RWPE2 (cell line): ENCODE measurements around the gene GAS2L1.

Experiments used
- ATAC-seq: fragments of 200-7000 bp; cut with Tn5 transposase; 3 replicates; pipeline ENCODE4 v1.9.1; 2021; ENCODE audit warnings: low read depth
- DNase-seq: peaks from one replicate; pipeline ENCODE4 v3.0.0-alpha.2; 2020; ENCODE audit warnings: low spot score
- H3K27ac ChIP-seq: fragments of 450-650 bp; 2 replicates; pipeline ENCODE4 v1.5.1; 2017; ENCODE audit warnings: mild to moderate bottlenecking; ENCODE audit not compliant: poor library complexity, severe bottlenecking
- H3K27me3 ChIP-seq: fragments of 250-450 bp; sonication (Bioruptor Pico); 2 replicates; pipeline ENCODE4 v1.5.1; 2021; ENCODE audit warnings: mild to moderate bottlenecking, moderate library complexity; ENCODE audit not compliant: insufficient read depth, poor library complexity, severe bottlenecking
- H3K36me3 ChIP-seq: fragments of 250-450 bp; sonication (Bioruptor Pico); 2 replicates; pipeline ENCODE4 v1.5.1; 2020; ENCODE audit warnings: low read depth, mild to moderate bottlenecking, moderate library complexity
- H3K4me1 ChIP-seq: fragments of 250-450 bp; sonication (Bioruptor Pico); 2 replicates; pipeline ENCODE4 v1.5.1; 2021; ENCODE audit warnings: mild to moderate bottlenecking, moderate library complexity; ENCODE audit not compliant: insufficient read depth, poor library complexity, severe bottlenecking
- H3K4me3 ChIP-seq: fragments of 250-450 bp; sonication (Bioruptor Pico); 2 replicates; pipeline ENCODE4 v1.5.1; 2021; ENCODE audit warnings: mild to moderate bottlenecking, moderate library complexity; ENCODE audit not compliant: severe bottlenecking
- H3K9me3 ChIP-seq: fragments of 250-450 bp; sonication (Bioruptor Pico); 2 replicates; pipeline ENCODE4 v1.5.1; 2021; ENCODE audit warnings: mild to moderate bottlenecking, moderate library complexity; ENCODE audit not compliant: severe bottlenecking
- TF ChIP-seq, protein P1 (sequence below): fragments of 450-650 bp; IDR thresholded peaks from one replicate; pipeline ENCODE4 v1.5.1; 2017; ENCODE audit warnings: mild to moderate bottlenecking, moderate library complexity; ENCODE audit not compliant: poor library complexity, severe bottlenecking

The GAS2L1 gene

DNA sequence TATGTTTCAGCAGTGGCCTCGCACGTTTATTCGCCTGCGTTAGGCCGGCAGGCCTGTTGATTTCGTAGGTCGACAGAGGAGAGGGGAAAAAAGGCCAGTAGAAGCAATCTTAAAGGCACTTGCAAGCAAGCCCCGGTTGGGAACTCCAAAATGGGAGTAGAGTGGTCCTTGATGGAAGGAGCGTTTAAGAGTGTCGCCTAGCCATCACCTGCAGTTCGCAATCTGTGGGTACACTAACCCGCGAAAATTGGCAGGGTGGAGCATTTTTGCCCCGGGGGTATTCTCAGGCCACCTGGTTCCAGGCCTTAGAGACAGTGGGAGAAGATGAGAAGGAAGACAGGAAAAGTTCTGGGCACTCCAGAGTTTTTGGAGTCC, 37.2 kb upstream of the GAS2L1 start:
- ATAC-seq = no peak
- peak overlapping the region; percentile 93 for H3K4me3 ChIP-seq
- H3K4me1 ChIP-seq = peaks cover 20% of the 10 kb centered on the region
- peak overlapping the region; percentile 84 for H3K27ac ChIP-seq
- peaks cover 76% of the 10 kb centered on the region for H3K36me3 ChIP-seq
- no peak for DNase-seq
- H3K9me3 ChIP-seq = no peaks in the 10 kb centered on the region
- TF ChIP-seq, protein P1, sequence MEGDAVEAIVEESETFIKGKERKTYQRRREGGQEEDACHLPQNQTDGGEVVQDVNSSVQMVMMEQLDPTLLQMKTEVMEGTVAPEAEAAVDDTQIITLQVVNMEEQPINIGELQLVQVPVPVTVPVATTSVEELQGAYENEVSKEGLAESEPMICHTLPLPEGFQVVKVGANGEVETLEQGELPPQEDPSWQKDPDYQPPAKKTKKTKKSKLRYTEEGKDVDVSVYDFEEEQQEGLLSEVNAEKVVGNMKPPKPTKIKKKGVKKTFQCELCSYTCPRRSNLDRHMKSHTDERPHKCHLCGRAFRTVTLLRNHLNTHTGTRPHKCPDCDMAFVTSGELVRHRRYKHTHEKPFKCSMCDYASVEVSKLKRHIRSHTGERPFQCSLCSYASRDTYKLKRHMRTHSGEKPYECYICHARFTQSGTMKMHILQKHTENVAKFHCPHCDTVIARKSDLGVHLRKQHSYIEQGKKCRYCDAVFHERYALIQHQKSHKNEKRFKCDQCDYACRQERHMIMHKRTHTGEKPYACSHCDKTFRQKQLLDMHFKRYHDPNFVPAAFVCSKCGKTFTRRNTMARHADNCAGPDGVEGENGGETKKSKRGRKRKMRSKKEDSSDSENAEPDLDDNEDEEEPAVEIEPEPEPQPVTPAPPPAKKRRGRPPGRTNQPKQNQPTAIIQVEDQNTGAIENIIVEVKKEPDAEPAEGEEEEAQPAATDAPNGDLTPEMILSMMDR = no peak
- no peaks in the 10 kb centered on the region for H3K27me3 ChIP-seq

DNA sequence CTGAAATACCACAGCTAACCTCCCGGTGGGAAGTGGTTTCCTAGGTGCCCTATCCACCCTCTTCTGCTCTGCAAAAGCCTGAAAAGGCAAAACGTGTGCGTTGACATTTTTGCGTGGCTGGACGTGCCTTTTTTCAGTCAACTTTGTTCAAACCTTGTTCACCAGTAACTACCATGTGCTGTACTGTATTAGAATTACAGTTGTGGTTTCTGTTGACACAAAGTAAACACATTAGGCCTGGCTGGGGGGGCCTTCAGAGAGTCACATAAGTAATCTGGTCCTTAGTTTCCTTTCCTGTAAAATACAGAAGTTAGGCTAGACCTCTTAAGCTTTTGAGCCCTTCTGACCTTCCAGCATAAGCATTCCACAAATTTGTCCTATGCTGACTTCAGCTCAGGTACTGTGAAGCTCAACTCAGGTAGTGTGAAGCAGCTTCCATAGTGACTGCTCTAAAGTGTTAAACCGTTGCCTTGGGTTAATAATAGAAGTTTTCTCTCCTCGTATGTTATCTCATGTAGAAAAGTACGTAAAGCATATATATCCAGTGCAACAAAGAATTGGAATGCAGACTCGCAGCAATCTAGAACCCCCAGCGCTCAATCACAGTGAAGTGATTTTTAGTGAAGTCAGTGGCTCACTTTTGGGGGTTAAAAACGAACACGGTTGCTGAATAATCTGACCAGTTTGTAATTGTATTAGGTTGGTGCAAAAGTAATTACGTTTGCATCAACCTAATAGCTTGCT, 36.5 kb upstream of the GAS2L1 start:
- H3K9me3 ChIP-seq = no peaks in the 10 kb centered on the region
- TF ChIP-seq, protein P1 = no peak
- peaks cover 76% of the 10 kb centered on the region for H3K36me3 ChIP-seq
- H3K4me3 ChIP-seq = peak overlapping the region; percentile 93
- no peaks in the 10 kb centered on the region for H3K27me3 ChIP-seq
- no peak for ATAC-seq
- peaks cover 20% of the 10 kb centered on the region for H3K4me1 ChIP-seq
- DNase-seq = no peak
- peak overlapping the region; percentile 84 for H3K27ac ChIP-seq

DNA sequence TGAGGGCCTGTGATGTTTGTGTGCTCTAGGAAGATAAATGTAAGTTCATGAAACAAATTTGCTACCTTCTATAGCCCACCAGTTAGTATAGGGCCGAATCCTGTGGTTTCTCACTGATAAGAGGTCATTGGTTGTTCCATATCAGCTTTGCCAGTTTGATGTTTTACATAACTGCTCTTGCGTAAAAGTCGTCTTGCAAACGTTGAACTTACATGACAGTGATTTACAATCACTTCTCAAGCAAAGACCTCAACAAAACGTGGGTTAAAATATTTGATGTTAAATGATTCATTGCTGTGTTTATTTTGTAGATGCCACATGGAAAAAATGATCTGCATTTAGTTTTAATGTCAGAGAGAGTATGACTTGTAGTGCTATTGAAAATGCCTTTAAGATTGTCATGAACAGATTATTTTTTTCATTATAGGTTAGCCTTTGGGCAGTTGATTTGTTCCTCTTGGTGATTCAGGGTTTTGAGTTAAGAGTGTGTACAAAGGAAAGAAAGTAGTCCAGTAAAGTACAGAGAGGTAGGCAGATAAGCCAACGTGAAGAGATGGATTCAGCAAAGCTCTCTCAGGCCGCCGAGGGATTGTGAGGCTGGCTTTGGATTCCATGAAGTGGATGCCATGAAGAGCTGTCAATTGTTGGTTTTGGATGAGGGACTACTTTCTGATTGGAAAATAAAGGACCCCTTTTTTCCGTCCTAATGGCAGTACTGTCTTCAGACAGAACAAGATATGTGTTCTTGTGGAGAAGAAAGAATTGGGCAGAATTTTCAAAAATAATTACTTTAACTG, 35.8 kb upstream of the GAS2L1 start:
- DNase-seq (no peak), ATAC-seq (no peak)
- peak overlapping the region; percentile 84 for H3K27ac ChIP-seq
- H3K4me1 ChIP-seq = peaks cover 20% of the 10 kb centered on the region
- H3K36me3 ChIP-seq = peaks cover 76% of the 10 kb centered on the region
- TF ChIP-seq, protein P1 = no peak
- no peaks in the 10 kb centered on the region for H3K9me3 ChIP-seq
- H3K4me3 ChIP-seq = peak overlapping the region; percentile 93
- H3K27me3 ChIP-seq = no peaks in the 10 kb centered on the region

DNA sequence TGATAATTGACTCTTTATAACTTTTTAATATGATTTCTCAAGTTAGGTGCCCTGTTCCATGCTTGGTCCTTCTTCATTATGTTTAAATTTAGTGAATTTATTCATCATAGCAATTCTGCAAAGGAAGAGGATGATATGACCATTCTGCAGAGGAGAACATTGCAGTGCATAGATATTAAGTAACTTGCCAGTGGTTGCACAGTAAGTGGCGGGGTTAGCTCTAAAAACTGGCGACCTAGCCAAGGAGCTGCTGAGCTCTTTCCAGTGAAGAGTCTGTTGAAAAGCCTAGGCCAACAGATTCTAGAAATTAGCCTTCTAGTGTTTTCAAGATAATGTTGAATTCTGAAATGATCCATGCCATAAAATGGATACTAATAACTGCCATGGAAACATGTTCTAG, 33.8 kb upstream of the GAS2L1 start:
- no peak overlapping the region for H3K27ac ChIP-seq
- H3K27me3 ChIP-seq = no peaks in the 10 kb centered on the region
- no peak overlapping the region for H3K4me3 ChIP-seq
- no peak for ATAC-seq
- no peak for DNase-seq
- peaks cover 88% of the 10 kb centered on the region for H3K36me3 ChIP-seq
- TF ChIP-seq, protein P1 = no peak
- no peaks in the 10 kb centered on the region for H3K9me3 ChIP-seq
- H3K4me1 ChIP-seq = peaks cover 17% of the 10 kb centered on the region
